Stimulated activated CD4-positive, alpha-beta T cell treated with anti-CD3 and anti-CD28 coated beads, TNF-alpha, amount 100 ng/mL, for 24 hours (primary cell): ENCODE measurements around the gene GNG7.
"Not testable (repeated sequence)": the region's sequence is repeated elsewhere in the genome, so short reads cannot be mapped to it uniquely, and the experiment has no call there.

Source experiments
- DNase-seq, 3 experiments: peaks; one replicate each; pipeline ENCODE4 v3.0.0-alpha.2; 2020; ENCODE audit warnings: low read depth in 3 of 3

Gene GNG7

DNA sequence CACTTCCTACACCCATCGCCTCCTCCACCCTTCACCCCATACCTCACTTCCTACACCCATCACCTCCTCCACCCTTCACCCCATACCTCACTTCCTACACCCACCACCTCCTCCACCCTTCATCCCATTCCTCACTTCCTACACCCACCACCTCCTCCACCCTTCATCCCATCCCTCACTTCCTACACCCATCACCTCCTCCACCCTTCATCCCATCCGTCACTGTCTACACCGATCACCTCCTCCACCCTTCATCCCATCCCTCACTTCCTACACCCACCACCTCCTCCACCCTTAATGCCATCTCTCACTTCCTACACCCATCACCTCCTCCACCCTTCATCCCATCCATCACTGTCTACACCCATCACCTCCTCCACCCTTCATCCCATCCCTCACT is 10.7 kb upstream of the GNG7 start:
- not testable (repeated sequence) for DNase-seq

DNA sequence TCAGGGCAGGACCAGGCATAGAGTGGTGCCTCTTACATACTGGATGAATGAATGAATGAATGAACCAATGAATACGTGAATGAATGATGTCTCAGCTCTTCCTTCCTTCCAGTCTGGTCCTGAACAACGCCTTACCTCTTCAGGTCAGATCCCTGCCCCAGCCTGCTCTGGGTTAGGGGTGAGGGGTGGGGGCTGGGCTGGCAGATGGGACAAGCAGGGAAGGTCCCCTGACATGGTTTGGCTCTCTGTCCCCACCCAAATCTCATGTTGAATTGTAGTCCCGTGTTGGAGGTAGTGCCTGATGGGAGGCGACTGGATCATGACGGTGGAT is 9.3 kb upstream of the GNG7 start:
- DNase-seq = no peak

DNA sequence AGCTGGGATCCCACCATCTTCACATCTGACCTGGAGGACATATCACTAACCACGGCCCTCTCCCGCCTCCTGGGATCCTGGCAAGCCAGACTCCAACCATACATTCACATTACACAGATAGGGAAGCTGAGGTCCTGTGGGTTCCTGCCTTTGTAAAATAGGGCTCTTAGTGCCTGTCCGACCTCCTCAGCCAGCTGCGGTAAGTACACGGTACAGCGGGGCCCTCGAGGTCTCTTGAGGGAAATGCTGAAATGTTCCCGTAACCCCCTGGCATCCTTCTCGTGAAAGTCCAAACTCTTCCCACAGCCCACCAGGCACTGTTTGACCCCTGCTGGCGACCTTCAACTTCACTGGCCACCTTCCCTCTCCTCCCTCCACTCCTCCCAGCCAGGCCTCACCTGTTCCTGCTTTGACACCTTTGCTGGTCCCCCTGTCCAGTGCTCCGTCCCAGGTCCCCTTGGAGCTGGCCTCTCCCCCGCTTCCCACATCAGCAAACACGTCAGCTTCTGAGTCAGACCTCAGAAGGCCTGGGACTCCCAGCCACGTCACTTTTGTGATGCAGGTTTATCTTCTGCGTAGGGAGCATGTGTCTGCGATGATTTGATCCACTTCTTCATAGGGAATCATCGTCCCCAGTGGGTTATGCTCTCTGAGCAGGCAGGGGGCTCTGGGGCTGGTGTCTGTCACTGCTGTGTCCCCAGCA is 8.8 kb upstream of the GNG7 start:
- no peak for DNase-seq

DNA sequence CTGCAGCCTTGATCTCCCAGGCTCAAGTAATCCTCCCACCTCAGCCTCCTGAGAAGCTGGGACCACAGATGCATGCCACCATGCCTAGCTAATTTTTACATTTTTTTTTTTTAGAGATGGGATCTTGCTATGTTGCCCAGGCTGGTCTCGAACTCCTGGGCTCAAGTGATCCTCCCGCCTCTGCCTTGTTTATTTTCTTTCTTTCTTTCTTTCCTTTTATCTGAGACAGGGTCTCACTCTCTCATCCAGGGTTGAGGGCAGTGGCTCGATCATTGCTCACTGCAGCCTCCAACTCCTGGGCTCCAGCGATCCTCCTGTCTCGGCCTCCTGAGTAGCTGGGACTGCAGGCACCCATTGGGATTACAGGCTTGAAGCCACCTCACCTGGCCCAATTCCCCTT is 3.8 kb upstream of the GNG7 start:
- no peak for DNase-seq

DNA sequence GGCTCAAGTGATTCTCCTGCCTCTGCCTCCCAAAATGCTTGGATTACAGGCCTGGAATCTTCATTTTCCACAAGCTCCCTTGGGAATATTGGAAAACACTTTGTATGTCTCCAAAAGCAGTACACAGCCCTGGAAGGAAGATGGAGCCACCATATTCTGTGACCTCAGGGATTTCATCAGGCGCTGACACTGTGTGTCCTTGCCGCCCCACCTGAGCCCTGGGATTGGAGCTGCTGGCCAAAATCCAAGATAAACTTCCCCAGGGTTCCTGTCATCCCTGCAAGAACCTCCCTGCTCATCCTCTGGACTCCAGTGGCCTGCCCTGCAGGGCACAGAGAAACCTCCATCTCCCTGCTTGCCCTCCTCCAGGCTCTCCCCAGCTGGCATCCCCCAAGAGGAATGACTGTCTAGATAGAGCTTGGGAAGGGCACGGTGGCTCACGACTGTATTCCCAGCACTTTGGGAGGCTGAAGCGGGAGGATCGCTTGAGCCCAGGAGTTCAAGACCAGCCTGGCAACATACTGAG is 1.3 kb upstream of the GNG7 start:
- no peak for DNase-seq

DNA sequence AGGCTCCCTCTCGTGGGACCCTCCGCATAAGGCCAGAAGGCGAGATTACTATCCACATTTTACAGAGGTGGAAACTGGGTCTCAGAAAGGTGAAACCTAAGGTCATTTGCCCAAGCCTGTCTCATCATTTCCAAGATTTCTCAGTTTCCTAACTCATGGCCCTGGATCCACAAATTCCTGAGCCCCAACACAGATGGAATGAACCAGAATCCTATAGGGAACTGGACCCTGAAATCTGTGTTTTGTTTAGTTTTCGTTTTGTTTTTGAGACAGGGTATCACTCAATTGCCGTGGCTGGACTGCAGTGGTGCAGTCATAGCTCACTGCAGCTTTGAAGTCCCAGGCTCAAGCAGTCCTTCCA is 563 bp upstream of the GNG7 start:
- DNase-seq = no peak

DNA sequence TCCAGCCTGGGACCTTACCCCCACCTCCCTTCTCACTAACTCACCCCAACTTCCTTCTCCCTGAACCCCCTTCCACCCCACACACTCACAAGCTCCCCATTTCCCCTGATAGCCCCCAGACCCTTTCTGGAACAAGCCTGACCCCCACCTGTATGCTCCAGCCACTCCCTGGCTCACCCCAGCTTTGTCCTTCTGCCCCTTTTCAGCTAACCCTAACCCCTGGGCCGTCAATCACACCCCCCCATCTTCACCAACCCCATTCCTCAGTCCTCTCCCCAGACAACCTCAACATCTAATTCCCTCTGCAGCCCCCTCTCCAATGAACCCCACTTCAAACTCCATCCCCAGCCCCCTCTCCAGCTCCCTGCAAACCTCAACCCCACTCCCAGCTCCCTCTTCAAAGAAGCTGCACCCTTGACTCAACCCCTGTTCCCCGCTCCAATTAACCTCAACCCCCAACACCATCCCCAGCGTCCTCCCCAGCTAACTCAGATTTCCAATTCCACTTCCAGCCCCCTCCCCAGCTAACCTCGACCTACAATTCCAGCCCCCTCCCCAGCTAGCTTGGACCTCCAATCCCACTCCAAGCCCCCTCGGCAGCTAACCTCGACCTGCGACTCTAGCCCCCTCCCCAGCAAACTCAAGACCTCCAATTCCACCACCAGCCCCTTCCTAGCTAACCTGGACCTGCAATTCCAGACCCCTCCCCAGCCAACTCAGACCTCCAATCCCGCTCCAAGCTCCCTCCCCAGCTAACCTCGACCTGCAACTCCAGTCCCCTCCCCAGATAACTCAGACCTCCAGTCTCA is 929 bp downstream of the GNG7 start:
- no peak for DNase-seq

DNA sequence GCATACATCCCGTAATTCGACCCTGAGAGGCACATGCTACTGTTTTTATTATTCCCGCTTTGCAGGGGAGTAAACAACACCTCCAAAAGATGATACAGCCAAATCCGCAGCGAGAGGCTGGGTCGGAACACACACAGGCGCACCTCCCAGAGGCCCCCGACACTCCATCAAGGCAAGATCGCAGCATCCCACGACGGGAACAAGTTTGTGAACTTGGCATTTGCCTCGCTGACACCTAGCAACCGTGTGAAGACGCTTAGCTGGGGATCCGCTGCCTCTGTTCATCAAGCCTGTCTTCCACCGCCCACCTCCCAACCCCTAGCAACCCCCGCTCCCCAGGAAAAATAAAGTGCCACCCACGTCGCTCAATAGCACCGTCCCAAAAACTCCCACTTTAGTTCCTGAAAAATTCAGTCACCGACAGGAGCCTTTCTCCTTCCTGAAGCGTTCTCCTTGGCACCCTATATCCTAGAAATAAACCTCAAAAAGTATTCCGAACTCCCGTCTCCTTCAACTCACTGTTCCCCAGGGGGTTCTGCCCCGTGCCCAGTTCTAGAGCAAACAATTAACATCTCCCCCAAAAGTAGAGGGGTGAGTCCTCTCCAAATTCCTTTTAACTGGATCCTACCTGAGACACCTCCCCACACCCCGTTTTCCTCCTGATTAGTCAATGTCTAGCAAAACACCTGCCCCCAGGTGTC is 1.7 kb downstream of the GNG7 start:
- DNase-seq = no peak

DNA sequence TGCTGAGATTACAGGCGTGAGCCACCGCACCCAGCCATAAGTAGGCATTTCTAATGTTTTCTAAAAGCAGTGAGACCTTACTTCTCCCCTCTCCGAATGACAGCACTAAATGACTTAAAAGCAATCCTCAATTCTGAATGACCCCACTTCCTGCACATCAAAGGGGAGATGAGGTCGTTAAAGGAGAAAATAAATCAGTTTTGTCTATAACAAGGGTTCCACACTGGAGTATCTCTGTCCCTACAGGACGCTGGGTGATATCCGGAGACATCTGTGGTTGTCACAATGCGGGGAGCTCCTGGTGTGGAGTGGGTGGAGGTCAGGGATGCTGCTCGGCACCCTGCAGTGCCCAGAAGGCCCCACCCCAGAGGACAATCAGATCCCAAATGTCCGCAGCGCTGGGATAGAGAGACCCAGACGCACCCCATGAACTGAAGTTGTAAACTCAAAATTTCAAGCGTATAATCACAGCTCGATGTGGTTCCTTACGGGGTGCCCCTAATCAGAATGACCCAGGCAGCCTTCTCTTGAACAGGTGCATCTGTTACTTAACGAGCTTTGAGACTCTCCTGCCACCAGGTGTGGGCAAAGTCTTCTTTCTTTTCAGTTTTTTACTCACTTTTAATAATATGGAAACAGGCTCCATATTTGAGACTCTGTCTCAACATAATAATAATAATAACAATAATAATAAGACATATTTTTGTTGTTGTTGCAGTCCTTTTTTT is 2.9 kb downstream of the GNG7 start:
- DNase-seq = no peak

DNA sequence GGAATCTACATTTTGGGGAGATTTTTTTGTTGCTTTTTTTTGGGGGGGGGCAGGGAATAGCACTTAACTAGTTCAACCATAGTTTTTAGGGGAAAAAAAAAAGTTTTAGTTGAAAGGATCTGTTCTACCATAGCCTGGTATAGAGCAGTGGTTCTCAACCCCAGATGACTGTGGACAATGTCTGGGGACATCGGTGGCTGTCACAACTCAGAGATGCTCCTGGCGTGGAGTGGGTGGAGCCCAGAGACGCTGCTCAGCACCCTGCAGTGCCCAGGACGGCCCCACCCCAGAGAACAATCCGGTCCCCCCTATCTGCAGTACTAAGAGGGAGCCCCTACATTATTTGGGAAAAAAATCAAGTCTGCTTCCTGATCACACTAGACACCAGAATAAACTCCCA is 8.3 kb downstream of the GNG7 start:
- no peak for DNase-seq

DNA sequence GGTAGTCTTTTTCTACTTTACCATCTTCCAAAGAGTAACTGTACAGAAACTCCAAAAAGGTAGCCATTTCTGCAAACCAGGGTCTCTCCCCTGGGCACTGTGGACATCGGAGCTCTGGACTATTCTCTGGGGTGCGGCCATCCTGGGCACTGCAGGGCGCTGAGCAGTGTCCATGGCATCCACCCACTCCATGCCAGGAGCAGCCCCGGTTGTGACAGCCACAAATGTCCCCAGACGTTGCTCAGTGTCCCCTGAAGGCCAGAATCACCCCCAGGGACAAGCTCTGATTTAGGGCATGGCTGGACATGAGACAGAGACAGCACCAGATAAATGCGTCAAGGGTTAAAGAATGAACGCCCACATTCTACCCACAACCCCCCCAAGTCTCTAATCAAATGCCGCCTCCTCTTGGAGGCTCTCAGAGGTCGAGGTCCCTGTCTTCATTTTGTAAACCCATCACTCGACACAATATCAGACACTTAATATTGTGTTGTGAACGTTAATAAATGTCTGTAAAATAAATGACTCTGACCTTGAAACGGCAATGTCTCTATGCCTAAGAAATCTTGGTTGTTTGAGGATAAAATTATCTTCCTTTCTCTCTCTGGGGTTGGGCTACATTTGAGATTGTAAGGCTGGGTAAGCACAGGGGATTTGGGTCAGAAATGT is 8.9 kb downstream of the GNG7 start:
- DNase-seq = no peak

DNA sequence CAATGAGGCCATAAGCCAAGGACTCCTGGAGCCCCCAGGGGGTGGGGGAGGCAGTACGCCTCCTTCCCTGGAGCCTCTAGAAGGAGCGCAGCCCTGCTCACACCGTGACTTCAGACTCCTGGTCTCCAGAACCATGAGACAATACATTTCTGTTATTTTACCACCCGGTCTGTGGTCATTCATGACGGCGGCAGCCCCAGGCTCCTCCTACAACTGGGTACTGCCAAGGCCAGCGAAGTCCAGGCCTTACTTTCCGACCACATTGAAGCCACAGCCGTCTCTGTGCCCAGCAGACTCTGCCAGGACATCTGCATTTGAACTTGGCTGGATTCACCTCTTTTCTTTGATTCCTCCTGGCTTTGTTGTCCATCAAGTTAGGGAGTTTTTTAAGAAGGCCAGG is 10.5 kb downstream of the GNG7 start:
- DNase-seq = no peak

DNA sequence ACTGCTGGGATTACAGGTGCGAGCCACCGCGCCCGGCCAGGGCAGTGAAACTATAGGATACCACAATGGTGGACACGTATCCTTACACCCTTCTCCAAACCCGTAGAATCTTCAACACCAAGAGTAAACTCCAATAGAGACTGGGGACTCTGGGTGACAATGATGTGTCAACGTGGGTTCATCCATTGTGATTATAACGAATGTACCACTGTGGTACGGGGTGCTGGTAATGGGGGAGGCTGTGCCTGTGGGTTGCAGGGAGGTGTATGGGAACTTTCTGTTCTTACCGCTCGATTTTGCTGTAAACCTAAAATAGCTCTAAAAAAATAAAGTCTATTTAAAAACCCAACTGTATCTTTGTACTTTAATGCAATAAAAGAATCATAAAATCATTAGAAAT is 11.6 kb downstream of the GNG7 start:
- DNase-seq = no peak

DNA sequence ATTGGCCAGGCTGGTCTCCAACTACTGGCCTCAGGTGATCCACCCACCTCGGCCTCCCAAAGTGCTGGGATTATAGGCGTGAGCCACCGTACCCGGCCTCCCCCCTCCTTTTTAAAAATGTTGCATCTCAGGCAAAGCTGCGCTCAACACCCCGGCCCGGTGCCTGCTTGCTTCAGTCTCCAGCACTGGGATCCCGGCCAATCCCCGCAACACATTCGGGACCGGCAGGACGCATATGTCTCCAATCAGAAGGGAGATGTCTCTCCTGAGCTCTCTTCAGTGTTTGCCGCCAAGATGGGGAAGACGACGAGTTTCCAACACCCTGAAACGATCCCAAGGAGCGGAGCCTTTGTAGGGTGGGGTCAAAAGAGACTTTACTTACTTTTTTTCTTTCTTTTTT is 16.1 kb downstream of the GNG7 start:
- DNase-seq = no peak

DNA sequence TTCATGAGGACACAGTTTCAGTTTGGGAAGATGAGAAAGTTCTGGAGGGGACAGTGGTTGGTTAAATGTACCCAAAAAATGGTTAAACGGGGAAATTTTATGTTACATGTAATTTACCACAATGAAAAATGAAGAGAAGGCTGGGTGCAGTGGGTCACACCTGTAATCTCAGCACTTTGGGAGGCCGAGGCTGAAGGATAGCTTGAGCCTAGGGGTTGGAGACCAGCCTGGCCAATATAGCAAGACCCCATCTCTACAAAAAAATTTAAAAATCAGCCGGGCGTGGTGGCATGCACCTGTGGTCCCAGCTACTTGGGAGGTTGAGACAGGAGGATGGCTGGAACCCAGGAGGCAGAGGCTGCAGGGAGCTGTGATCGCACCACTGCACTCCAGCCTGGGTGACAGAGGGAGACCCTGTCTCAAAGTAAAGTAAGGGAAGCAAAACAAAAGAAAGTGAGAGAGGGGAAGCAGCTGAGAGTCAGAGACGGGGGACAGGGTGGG is 17.2 kb downstream of the GNG7 start:
- DNase-seq = no peak

DNA sequence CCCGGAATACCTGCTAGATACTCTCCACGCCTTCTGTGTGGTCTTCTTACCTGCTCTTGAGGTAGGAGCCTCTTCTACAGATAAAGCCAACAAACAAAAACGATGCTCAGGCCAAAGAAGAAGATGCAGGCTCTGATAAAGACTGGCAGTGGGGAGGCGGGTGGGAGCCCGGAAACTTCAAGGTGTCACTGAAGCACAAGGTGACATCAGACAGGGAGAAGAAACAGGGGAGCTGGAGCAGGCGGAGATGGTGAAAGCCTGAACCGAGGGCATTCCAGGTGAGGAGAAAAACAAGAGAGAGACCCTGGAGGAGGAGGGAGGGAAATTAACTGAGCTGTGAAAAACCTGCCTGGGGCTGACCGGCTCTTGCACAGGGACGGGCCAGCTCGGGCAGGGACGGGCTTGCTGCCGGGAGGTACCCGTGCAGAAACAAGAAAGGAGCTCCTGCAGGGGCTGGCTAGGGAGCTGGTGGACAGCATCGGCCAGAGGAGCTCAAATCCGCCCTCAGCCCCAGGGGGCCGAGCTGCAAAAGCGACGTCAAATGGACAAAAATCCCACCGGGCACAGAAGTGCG is 19.0 kb downstream of the GNG7 start:
- DNase-seq = no peak

DNA sequence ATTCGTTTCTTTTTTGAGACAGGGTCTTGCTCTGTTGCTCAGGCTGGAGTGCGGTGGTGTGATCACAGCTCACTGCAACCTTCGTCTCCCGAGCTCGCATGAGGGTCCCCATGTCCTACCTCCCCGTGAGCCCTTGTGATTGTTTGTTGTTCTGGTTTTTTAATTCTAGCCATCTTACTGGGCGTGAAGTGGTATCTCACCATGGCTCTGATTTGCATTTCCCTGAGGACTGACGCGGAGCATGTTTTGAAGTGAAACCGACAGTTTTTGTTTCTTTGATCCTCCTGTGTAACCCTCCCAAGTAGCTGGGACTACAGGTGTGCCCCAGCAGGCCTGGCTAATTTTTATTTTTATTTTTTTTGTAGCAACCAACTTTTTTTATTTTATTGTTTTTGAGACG is 21.7 kb downstream of the GNG7 start:
- no peak for DNase-seq

DNA sequence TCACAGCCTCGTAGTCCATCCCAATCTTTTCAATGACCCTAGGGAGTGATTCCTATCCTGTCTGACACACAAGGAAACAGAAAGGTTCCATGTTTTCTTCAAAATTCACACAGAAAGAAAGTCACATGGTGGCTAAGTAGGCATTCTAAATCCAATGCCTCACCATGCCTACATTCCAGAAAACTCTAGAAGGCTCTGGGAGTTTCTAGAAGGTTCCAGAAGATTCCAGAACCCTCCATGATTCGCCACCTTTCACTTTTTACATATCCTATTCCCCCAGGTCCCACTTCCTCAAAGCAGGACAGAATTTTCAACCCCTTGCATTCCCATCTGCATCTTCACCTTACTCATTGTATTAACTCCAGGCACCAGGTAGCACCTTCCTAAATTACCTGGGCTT is 23.1 kb downstream of the GNG7 start:
- no peak for DNase-seq

DNA sequence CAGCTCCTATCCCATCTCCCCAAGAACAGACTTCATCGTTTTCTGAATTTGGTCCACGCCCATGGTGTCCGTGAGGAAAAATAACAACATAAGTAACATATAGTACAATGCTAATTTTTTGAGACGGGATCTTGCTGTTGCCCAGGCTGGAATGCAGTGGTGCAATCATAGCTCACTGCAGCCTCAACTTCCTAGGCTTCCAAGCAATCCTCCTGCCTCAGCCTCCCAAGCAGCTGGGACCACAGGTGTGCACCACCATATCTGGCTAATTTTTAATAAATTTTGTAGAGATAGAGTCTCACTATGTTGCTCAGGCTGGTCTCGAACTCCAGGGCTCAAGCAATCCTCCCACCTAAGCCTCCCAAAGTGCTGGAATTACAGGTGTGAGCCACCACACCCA is 23.5 kb downstream of the GNG7 start:
- DNase-seq = not testable (repeated sequence)

DNA sequence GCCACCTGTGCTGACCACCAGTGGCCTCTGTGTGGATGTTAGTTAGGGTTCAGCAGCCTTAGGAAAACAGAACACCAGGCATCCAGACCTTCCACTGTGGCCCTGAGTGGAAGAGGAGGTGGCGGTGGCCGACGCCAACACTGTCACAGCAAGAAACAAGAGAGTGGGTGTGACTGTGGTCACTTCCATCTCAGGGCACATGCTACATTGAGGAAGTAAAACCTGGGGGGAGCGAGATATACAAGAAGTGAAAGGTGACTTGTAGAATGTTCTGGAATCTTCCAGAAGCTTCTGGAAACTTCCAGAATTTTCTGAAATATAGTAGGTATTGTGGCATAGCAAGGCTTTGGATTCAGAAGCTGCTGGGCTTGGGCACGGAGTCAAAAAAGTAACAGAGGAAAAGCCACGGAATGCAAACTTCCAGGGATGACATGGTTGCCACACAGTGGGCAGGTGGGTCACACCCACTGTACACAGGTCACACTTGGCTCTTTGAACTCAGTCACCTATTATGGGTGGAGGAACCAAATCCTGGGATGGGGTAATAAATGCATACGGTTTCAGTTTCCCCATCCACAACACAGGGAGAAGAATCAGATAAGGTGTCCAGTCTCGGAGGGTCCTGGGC is 24.3 kb downstream of the GNG7 start:
- DNase-seq = no peak

DNA sequence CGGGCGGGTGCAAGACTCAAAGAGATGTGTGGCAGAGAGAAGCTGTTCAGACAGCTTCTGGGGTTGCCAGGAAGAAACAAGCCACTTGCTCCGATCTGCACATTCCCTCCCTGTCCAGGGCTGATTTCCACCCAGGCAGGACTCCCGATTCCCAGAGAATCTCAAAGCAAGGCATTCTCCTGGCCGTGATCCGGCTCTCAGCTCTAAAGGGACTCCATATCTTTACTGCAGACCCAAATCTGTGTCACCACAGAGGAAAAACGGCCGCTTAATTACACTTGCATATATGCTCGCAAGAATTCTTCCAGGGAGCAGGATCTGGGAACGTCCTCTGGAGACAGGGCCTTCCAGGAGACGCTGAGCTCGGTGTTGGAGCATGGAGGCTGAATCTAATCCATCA is 25.7 kb downstream of the GNG7 start:
- no peak for DNase-seq
